Trophoblast cell (in vitro differentiated cells and primary cell): ENCODE measurements around the gene ARL17A.
"Not testable (repeated sequence)": the region's sequence is repeated elsewhere in the genome, so short reads cannot be mapped to it uniquely, and the experiment has no call there.

ENCODE experiments used
- DNase-seq, 2 donors: peaks; one replicate each; pipeline ENCODE4 v3.0.0-alpha.2; 2016
- H2AFZ ChIP-seq: 2 replicates; pipeline ENCODE4 v1.6.1; 2013; ENCODE audit warnings: low read length, moderate library complexity, mild to moderate bottlenecking; ENCODE audit not compliant: insufficient read depth, poor library complexity
- H2AK5ac ChIP-seq: 2 replicates; pipeline ENCODE4 v1.6.1; 2013; ENCODE audit warnings: mild to moderate bottlenecking, low read length
- H2BK120ac ChIP-seq: 2 replicates; pipeline ENCODE4 v1.6.1; 2013; ENCODE audit warnings: low read length, mild to moderate bottlenecking, moderate library complexity; ENCODE audit not compliant: insufficient read depth, poor library complexity
- H2BK12ac ChIP-seq: 2 replicates; pipeline ENCODE4 v1.6.1; 2013; ENCODE audit warnings: mild to moderate bottlenecking, low read length, moderate library complexity
- H2BK5ac ChIP-seq: 2 replicates; pipeline ENCODE4 v1.6.1; 2013; ENCODE audit warnings: low read length, low read depth, moderate library complexity, mild to moderate bottlenecking; ENCODE audit not compliant: poor library complexity
- H3K14ac ChIP-seq: 2 replicates; pipeline ENCODE4 v1.6.1; 2013; ENCODE audit warnings: mild to moderate bottlenecking, low read length
- H3K18ac ChIP-seq: 2 replicates; pipeline ENCODE4 v1.6.1; 2013; ENCODE audit warnings: mild to moderate bottlenecking, low read length
- H3K23ac ChIP-seq: 2 replicates; pipeline ENCODE4 v1.6.1; 2013; ENCODE audit warnings: low read length
- H3K27ac ChIP-seq: 2 replicates; pipeline ENCODE4 v1.5.1; 2013; ENCODE audit warnings: low read depth, mild to moderate bottlenecking, inconsistent platforms, low read length, moderate library complexity
- H3K27me3 ChIP-seq: 2 replicates; pipeline ENCODE4 v1.6.1; 2013; ENCODE audit warnings: inconsistent platforms, mild to moderate bottlenecking, low read length, moderate library complexity; ENCODE audit not compliant: insufficient read depth
- H3K36me3 ChIP-seq, 2 experiments: 1 replicate in 1 of 2; 2 replicates in 1 of 2; pipeline ENCODE4 v1.6.1; 2013; ENCODE audit warnings: low read length in 2 of 2, mild to moderate bottlenecking in 2 of 2, moderate library complexity in 1 of 2; ENCODE audit not compliant: insufficient read depth in 2 of 2, control insufficient read depth in 1 of 2
- H3K4ac ChIP-seq: 2 replicates; pipeline ENCODE4 v1.6.1; 2013; ENCODE audit warnings: low read depth, mild to moderate bottlenecking, low read length, moderate library complexity
- H3K4me1 ChIP-seq, 2 experiments: 1 replicate in 1 of 2; 2 replicates in 1 of 2; pipeline ENCODE4 v1.6.1; 2013; ENCODE audit warnings: low read length in 2 of 2, mild to moderate bottlenecking in 2 of 2, moderate library complexity in 1 of 2; ENCODE audit not compliant: insufficient read depth in 2 of 2, control insufficient read depth in 1 of 2
- H3K4me2 ChIP-seq: 2 replicates; pipeline ENCODE4 v1.6.1; 2013; ENCODE audit warnings: inconsistent platforms, mild to moderate bottlenecking, low read length, moderate library complexity
- H3K4me3 ChIP-seq: 2 replicates; pipeline ENCODE4 v1.5.1; 2013; ENCODE audit warnings: mild to moderate bottlenecking, low read depth, low read length, inconsistent platforms
- H3K79me1 ChIP-seq: one replicate; pipeline ENCODE4 v1.6.1; 2013; ENCODE audit warnings: low read length
- H3K79me2 ChIP-seq: 2 replicates; pipeline ENCODE4 v1.6.1; 2013; ENCODE audit warnings: low read length, mild to moderate bottlenecking; ENCODE audit not compliant: control insufficient read depth, insufficient read depth, poor library complexity
- H3K9ac ChIP-seq: 2 replicates; pipeline ENCODE4 v1.6.1; 2013; ENCODE audit warnings: mild to moderate bottlenecking, low read length
- H3K9me3 ChIP-seq: 2 replicates; pipeline ENCODE4 v1.6.1; 2013; ENCODE audit warnings: low read depth, mild to moderate bottlenecking, control low read depth, inconsistent platforms, low read length; ENCODE audit not compliant: insufficient read depth
- H4K12ac ChIP-seq: 2 replicates; pipeline ENCODE4 v1.6.1; 2013; ENCODE audit warnings: low read depth, mild to moderate bottlenecking, low read length, moderate library complexity
- H4K8ac ChIP-seq: 2 replicates; pipeline ENCODE4 v1.6.1; 2013; ENCODE audit warnings: low read depth, mild to moderate bottlenecking, low read length, moderate library complexity
- H4K91ac ChIP-seq: one replicate; pipeline ENCODE4 v1.6.1; 2013; ENCODE audit warnings: low read depth, mild to moderate bottlenecking, low read length, moderate library complexity
- WGBS: extraction: QIAGEN DNeasy Blood & Tissue Kit; methylation state at CpG from one replicate; pipeline ENCODE4 v1.1.7; 2013; ENCODE audit warnings: missing lambda C conversion rate; ENCODE audit not compliant: insufficient read length, insufficient coverage; ENCODE audit errors: extremely low coverage; 5-methylcytosine and 5-hydroxymethylcytosine counted together

ARL17A gene

DNA sequence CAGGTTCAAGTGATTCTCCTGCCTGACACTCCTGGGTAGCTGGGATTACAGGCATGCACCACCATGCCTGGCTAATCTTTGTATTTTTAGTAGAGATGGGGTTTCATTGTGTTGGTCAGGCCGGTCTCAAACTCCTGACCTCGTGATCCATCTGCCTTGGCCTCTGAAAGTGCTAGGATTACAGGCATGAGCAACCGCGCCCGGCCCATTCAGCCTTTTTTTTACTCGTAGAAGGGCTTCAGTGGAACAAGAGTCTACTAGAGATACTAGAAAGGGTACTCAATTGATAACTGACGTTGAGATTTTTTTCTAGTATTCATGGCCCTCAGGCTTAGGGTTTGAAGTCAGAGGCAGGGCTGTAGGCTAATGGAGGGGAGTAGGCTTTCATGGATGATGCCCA lies 73.6 kb downstream of the ARL17A start:
- not testable (repeated sequence) for H3K14ac ChIP-seq, H3K27me3 ChIP-seq, H3K9ac ChIP-seq, H3K9me3 ChIP-seq, H3K18ac ChIP-seq, H3K79me1 ChIP-seq, H3K36me3 ChIP-seq, H3K4me1 ChIP-seq, H4K8ac ChIP-seq, H3K4ac ChIP-seq, H3K4me3 ChIP-seq, H3K4me2 ChIP-seq, DNase-seq, H3K27ac ChIP-seq, H4K12ac ChIP-seq, H3K79me2 ChIP-seq, H2AFZ ChIP-seq, H4K91ac ChIP-seq, H2BK12ac ChIP-seq, H2BK120ac ChIP-seq, H2AK5ac ChIP-seq, H2BK5ac ChIP-seq, H3K23ac ChIP-seq
- WGBS: no CpG with 5 or more reads among the region's 7 CpGs

DNA sequence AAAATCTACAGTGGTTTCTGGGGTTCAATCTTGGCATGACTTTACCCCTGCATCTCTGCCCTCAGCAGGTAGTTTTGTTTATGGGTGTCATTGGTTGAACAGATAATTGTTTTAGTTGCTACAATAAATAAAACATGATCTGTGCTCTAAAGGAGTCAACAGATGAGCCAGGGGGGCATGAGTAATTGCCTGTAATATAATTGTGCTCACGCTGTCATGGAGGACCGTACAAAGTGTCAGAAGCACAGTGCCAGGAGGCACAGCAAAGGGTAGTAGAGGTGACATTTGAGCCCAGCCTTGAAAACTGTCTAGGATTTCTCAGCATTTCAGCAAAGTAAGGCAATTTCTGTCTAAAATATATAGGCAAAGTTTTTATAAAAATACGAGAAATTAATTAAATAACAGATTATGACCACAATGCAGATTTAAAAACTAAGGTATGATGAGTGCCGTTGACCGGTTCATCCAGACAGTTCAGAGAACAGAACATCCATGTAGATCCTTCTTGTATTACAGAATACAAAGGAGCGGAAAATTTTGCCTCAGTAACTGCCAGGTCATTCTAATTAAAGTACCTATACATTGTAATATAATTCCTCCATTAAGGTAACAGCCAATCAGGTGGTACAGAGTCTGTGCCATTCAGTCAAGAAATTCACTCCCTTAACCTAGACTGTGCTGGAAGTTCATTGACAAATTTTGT lies 79.9 kb downstream of the ARL17A start:
- not testable (repeated sequence) for H3K79me2 ChIP-seq, H4K8ac ChIP-seq, H3K4ac ChIP-seq, H3K79me1 ChIP-seq, H4K12ac ChIP-seq, H2AFZ ChIP-seq, H3K18ac ChIP-seq, H2BK12ac ChIP-seq, H3K4me1 ChIP-seq, H2AK5ac ChIP-seq, H2BK5ac ChIP-seq, H3K9ac ChIP-seq, H3K14ac ChIP-seq, H3K27me3 ChIP-seq, H3K27ac ChIP-seq, H3K4me2 ChIP-seq, H3K4me3 ChIP-seq, H3K9me3 ChIP-seq, H4K91ac ChIP-seq, H3K36me3 ChIP-seq, DNase-seq, H2BK120ac ChIP-seq, H3K23ac ChIP-seq
- WGBS: no CpG with 5 or more reads among the region's 6 CpGs

DNA sequence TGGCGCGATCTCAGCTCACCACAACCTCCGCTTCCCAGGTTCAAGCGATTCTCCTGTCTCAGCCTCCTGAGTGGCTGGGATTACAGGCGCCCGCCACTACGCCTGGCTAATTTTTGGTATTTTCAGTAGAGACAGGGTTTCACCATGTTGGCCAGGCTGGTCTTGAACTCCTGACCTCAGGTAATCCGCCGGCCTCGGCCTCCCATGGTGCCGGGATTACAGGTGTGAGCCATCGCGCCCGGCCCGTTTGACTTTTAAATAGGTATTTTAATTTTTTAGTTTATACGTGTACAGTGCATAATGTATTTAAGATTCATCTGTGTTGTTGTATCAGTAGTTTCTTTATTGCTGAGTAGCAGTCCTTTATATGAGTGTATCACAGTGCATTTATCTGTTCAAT lies 87.5 kb downstream of the ARL17A start:
- H3K4ac ChIP-seq, H3K14ac ChIP-seq, H3K18ac ChIP-seq, H3K27me3 ChIP-seq, H3K4me1 ChIP-seq, H3K36me3 ChIP-seq, DNase-seq, H3K9me3 ChIP-seq, H3K79me1 ChIP-seq, H2BK120ac ChIP-seq, H3K4me2 ChIP-seq, H3K9ac ChIP-seq, H3K27ac ChIP-seq, H2AFZ ChIP-seq, H2AK5ac ChIP-seq, H2BK5ac ChIP-seq, H2BK12ac ChIP-seq, H4K8ac ChIP-seq, H3K4me3 ChIP-seq, H4K12ac ChIP-seq, H4K91ac ChIP-seq, H3K23ac ChIP-seq, H3K79me2 ChIP-seq: not testable (repeated sequence)
- WGBS: no CpG with 5 or more reads among the region's 16 CpGs

DNA sequence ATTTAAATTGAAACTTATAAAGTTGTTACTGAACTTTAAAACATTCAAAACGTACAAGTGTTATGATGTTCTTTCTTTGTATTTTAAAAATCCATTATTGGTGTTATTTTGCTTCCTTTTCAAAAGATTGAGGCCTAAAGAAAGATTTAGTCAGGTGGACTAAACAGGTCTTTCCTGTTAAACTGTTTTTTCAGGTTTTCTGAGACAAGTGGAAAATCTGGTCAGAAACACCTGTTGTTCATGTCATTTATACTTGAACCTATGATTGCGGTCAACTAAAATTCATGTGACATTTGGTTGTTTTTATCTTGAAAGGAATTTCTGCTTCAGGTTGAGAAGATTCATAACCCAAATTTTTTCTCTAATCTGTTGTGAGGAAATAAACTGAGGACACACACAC lies 98.2 kb downstream of the ARL17A start:
- H2AFZ ChIP-seq: not testable (repeated sequence)
- WGBS: no CpG with 5 or more reads among the region's 2 CpGs

More for the DNA sequence above, 98.2 kb downstream of the ARL17A start:
- not testable (repeated sequence) for H3K36me3 ChIP-seq, H3K4me2 ChIP-seq, H2AK5ac ChIP-seq, H4K12ac ChIP-seq, H4K8ac ChIP-seq, H3K9me3 ChIP-seq, H2BK5ac ChIP-seq, H3K23ac ChIP-seq, H3K9ac ChIP-seq, DNase-seq, H2BK12ac ChIP-seq, H3K79me1 ChIP-seq, H3K4ac ChIP-seq, H4K91ac ChIP-seq, H3K27ac ChIP-seq, H3K4me1 ChIP-seq, H3K4me3 ChIP-seq, H3K79me2 ChIP-seq, H2BK120ac ChIP-seq, H3K18ac ChIP-seq, H3K27me3 ChIP-seq, H3K14ac ChIP-seq
